Subcutaneous abdominal adipose tissue (tissue), 5 donors: ENCODE measurements around the gene FCF1.
"Not testable (repeated sequence)": the region's sequence is repeated elsewhere in the genome, so short reads cannot be mapped to it uniquely, and the experiment has no call there.

ENCODE experiments used
- H3K27ac ChIP-seq: one replicate; pipeline ENCODE4 v1.7.0; 2013; ENCODE audit warnings: low read depth, mild to moderate bottlenecking, inconsistent platforms, low read length, moderate library complexity
- H3K27me3 ChIP-seq, 5 donors: one replicate each; pipeline ENCODE4 v1.7.0; 2013; ENCODE audit warnings: low read length in 5 of 5, inconsistent platforms in 1 of 5; ENCODE audit not compliant: control insufficient read depth in 5 of 5, insufficient read depth in 4 of 5
- H3K36me3 ChIP-seq, 5 donors: one replicate each; pipeline ENCODE4 v1.7.0; 2013; ENCODE audit warnings: low read length in 5 of 5; ENCODE audit not compliant: control insufficient read depth in 5 of 5, insufficient read depth in 5 of 5
- H3K4me1 ChIP-seq, 5 donors: one replicate each; pipeline ENCODE4 v1.7.0; 2013; ENCODE audit warnings: low read length in 5 of 5, mild to moderate bottlenecking in 3 of 5, moderate library complexity in 1 of 5; ENCODE audit not compliant: control insufficient read depth in 5 of 5, insufficient read depth in 5 of 5
- H3K4me3 ChIP-seq, 5 donors: one replicate each; pipeline ENCODE4 v1.7.0; 2013; ENCODE audit warnings: low read length in 5 of 5, low read depth in 1 of 5
- H3K9ac ChIP-seq, 5 donors: one replicate each; pipeline ENCODE4 v1.7.0; 2013; ENCODE audit warnings: low read length in 5 of 5, mild to moderate bottlenecking in 4 of 5, moderate library complexity in 3 of 5
- H3K9me3 ChIP-seq, 5 donors: one replicate each; pipeline ENCODE4 v1.7.0; 2013; ENCODE audit warnings: low read length in 5 of 5; ENCODE audit not compliant: control insufficient read depth in 5 of 5
- donor health status: healthy.
- donor health status: healthy.
- donor health status: healthy.
- donor health status: healthy.
- donor health status: healthy.

FCF1 gene

DNA sequence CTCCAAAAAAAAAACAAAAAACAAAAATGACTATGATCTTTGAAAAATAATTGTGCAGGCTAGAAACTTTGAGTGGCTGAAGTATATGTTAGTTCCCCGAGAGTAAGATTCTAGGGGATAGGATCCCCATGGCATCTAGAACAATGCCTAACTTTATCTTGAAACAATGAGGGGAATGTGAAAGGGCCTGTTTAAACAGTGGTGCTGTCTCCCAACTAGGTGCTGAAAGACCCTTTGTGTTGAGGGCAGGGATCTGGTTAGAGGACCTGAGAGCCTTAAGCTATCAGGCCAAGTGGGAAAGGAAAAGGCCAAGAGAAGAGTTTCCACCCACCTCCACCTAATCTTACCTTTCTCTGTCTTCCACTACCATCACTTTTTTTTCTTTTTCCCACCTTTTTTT is 43.4 kb downstream of the FCF1 start:
- no peak overlapping the region for H3K4me3 ChIP-seq
- no peaks in the 10 kb centered on the region for H3K27me3 ChIP-seq
- H3K36me3 ChIP-seq = no peaks in the 10 kb centered on the region
- peaks cover 0 to 4% (median 2%) of the 10 kb centered on the region in 5 donors for H3K9me3 ChIP-seq
- no peak overlapping the region for H3K27ac ChIP-seq
- H3K9ac ChIP-seq = no peak overlapping the region
- no peaks in the 10 kb centered on the region for H3K4me1 ChIP-seq

DNA sequence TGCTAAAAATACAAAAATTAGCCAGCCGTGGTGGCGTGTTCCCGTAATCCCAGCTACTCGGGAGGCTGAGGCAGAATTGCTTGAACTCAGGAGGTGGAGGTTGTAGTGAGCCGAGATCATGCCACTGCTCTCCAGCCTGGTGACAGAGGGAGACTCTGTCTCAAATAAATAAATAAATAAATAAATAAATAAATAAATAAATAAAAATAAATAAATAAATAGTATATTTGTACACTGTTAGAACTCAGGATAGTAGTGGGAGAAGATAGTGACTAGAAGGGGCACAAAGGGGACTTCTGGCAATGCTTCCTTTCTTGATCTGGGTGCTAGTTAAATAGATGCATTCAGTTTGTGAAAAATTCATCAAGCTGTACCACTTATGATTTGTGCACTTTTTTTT is 45.6 kb downstream of the FCF1 start:
- H3K9me3 ChIP-seq, H3K4me1 ChIP-seq, H3K27ac ChIP-seq: not testable (repeated sequence)

DNA sequence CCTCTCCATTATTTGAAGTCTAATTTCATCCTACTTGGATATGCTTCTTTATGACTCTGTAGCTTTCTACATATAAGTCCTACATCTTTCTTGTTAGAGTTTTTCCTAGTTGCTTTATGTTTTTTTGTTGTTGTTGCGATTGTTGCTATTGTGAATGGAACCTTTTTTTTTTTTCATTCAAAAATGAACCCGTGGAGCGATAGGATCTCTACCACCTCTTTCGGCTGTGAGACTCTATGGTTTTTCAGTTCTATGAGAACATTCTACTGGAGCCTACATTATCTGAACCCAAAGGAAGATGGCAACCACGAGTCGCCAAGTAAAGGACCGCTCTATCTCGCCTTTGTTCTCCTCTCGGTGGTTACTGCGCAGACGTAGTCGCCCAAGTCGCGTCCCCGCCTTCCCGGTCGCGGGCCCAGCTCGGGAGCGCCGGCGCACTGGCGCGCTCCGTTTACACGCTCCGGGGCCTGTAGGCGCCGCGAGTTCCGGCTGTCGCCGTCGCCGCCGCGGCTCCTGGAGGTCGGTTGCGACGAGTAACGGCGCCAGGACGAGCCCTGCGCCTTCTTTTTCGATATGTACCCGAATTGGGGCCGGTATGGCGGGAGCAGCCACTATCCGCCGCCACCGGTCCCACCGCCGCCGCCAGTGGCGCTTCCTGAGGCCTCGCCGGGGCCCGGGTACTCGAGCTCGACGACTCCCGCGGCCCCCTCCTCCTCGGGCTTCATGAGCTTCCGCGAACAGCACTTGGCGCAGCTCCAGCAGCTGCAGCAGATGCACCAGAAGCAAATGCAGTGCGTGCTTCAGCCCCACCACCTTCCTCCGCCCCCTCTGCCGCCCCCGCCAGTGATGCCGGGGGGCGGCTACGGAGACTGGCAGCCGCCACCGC is 50.2 kb downstream of the FCF1 start, which contains the start of gene YLPM1:
YLPM1 (plus strand) TSS at position 400 of the 886 bp plus-strand sequence; CDS start at position 574, 174 bp downstream.
- no peaks in the 10 kb centered on the region for H3K9me3 ChIP-seq
- H3K4me1 ChIP-seq = peaks cover 6 to 49% (median 42%) of the 10 kb centered on the region in 5 donors
- peak within 1 kb of the TSS; percentile 84 for H3K27ac ChIP-seq

More for the DNA sequence above, 45.6 kb downstream of the FCF1 start:
- H3K9ac ChIP-seq, H3K36me3 ChIP-seq, H3K4me3 ChIP-seq, H3K27me3 ChIP-seq: not testable (repeated sequence)

DNA sequence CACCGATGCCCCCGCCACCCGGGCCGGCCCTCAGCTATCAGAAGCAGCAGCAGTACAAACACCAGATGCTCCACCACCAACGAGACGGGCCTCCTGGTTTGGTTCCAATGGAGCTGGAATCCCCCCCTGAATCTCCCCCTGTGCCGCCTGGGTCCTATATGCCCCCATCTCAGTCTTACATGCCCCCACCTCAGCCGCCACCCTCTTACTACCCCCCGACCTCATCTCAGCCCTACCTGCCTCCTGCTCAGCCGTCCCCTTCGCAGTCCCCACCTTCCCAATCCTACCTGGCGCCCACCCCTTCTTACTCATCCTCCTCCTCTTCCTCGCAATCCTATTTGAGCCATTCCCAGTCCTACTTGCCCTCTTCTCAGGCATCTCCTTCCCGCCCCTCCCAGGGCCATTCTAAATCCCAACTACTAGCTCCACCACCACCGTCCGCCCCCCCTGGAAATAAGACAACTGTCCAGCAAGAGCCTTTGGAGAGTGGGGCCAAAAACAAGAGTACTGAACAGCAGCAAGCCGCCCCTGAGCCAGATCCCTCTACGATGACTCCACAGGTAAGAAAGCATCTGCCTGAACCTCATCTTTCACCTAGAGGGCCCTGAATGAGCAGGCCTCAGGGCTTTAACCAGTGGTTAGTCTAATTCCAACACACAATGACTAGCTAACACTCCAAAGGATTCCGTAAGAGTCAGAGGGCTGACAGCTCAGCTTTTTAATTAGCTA is 51.0 kb downstream of the FCF1 start:
- H3K27me3 ChIP-seq = no peaks in the 10 kb centered on the region
- peaks cover 6 to 52% (median 47%) of the 10 kb centered on the region in 5 donors for H3K4me1 ChIP-seq
- H3K9me3 ChIP-seq = no peaks in the 10 kb centered on the region
- H3K36me3 ChIP-seq = no peaks in the 10 kb centered on the region
- peak overlapping the region; percentile 84 for H3K27ac ChIP-seq
- H3K9ac ChIP-seq = peak overlapping the region; percentile 84 to 98 (median 95)
- H3K4me3 ChIP-seq = peak overlapping the region; percentile 81 to 92 (median 86)

More for the DNA sequence above, 50.2 kb downstream of the FCF1 start, which contains the start of gene YLPM1:
- no peaks in the 10 kb centered on the region for H3K36me3 ChIP-seq
- H3K27me3 ChIP-seq = no peaks in the 10 kb centered on the region
- H3K9ac ChIP-seq = peak within 1 kb of the TSS; percentile 84 to 98 (median 95)
- peak within 1 kb of the TSS; percentile 81 to 92 (median 86) for H3K4me3 ChIP-seq

DNA sequence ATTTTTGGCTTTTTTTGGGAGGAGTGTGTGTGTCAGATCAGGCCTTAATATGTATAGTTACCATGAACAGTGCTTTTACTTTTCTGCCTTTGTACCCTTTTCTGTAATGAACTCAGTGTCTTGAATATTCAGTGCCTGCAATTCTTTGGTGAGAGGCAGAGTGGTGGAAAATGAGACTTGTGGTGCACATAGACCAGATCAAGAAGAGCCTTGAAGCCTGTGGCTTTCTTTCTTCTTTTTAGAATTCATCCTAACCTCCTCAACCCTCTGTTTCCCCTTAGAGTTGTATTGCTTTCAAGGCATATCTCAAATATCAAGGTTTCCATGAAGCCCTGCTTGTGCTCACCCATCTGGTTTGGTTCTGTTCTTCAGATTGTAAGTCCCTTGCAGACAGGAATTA is 52.8 kb downstream of the FCF1 start:
- Histone ChIP-seq H3K27ac (no peak overlapping the region), H3K36me3 (no peaks in the 10 kb centered on the region), H3K4me3 (peak overlapping the region; percentile 8 to 92 (median 81)), H3K9me3 (no peaks in the 10 kb centered on the region), H3K27me3 (no peaks in the 10 kb centered on the region), H3K4me1 (peaks cover 6 to 52% (median 47%) of the 10 kb centered on the region in 5 donors), H3K9ac (peak overlapping the region; percentile 48 to 98 (median 95))

DNA sequence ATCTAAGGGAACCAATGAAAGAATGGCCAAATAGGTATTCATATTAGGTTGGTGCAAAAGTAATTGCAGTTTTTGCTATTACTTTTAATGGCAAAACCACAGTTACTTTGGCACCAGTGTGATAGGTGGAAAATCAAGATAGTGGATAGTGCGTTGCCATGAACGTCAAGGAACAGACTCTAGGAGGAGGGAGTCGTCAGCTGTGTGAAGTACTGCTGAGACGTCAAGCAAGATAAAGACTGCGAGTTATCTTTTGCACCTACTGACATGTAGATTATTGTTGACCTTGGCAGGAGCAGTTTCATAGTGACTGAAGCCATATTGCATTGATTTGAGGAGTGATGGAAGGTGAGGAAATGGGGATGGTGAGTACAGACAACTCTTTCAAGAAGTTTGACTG is 58.5 kb downstream of the FCF1 start:
- peaks cover 0 to 7% (median 1%) of the 10 kb centered on the region in 5 donors for H3K36me3 ChIP-seq
- peaks cover 0 to 18% (median 15%) of the 10 kb centered on the region in 5 donors for H3K4me1 ChIP-seq
- no peak overlapping the region for H3K9ac ChIP-seq
- H3K27me3 ChIP-seq = no peaks in the 10 kb centered on the region
- no peak overlapping the region for H3K27ac ChIP-seq
- no peaks in the 10 kb centered on the region for H3K9me3 ChIP-seq
- H3K4me3 ChIP-seq = no peak overlapping the region

DNA sequence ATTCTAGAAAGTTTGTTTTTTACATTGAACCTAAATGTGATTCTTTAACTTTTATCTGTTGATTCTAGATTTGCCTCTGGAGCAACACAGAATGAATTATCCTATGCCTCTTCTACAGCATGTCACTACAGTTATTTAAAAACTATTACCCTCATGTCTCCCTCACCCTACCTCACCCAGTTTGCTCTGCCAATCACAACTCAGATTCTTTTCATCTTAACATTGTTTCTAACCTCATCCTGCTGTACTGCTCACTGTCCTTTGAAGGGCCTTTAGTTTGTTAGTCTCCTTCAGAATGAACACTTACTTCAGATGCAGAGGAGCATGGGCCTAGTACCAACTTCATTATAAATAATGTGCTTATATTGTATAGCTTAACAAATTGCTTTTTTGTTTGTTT is 71.7 kb downstream of the FCF1 start:
- Histone ChIP-seq H3K36me3 (peaks cover 40 to 77% (median 51%) of the 10 kb centered on the region in 5 donors), H3K27ac (no peak overlapping the region), H3K9ac (no peak overlapping the region), H3K4me1 (no peaks in the 10 kb centered on the region), H3K9me3 (no peaks in the 10 kb centered on the region), H3K27me3 (no peaks in the 10 kb centered on the region), H3K4me3 (no peak overlapping the region)

DNA sequence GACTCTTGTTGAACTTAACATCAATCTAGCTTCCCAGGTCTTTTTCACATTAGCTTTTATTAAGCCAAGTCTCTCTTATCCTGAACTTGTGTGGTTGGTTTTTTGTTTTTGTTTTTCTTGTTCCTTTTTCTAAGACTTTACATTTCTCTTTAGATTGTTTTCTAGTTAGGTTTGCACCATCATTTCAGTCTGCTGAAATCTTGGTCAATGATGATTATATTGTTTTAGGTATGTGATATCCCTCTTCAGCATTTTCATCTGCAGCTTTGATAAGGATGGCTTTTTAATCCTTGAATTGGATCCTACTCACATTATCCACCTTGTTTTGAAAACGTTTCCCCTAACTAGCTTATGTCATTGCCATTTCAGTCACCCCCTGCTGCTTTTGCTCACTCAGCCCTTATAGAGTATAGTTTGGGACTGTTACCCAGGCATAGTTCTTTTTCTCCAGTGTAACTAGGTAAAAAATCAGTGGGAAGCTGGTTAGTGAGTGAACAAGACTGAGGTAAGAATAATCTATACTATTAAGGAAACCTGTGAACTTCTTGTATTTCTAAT is 72.2 kb downstream of the FCF1 start:
- H3K9ac ChIP-seq = no peak overlapping the region
- no peak overlapping the region for H3K27ac ChIP-seq
- H3K36me3 ChIP-seq = peaks cover 40 to 72% (median 49%) of the 10 kb centered on the region in 5 donors
- H3K27me3 ChIP-seq = no peaks in the 10 kb centered on the region
- H3K4me3 ChIP-seq = no peak overlapping the region
- no peaks in the 10 kb centered on the region for H3K4me1 ChIP-seq
- H3K9me3 ChIP-seq = no peaks in the 10 kb centered on the region

DNA sequence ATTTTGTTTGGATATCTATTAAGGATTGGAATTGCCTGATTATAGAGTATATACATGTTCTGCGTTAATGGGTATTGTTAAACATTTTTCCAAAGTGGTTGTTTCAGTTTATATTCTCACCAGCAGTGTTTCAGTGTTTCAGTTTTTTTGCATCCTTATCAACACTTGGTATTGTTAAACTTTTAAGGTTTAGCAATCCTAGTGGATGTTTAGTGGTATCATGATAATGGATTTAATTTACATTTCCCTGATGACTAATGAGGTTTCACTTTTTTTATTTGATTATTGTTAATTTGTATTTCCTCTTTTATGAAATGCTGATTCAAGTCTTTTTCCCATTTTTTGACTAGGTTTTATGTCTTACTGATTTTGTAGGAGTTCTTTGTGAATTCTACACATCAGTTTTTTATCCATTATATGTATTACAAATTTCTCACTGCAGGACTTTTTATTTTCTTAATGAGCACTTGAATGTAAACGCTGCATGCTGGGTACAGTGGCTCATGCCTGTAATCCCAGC is 73.9 kb downstream of the FCF1 start:
- no peak overlapping the region for H3K27ac ChIP-seq
- peaks cover 24 to 55% (median 31%) of the 10 kb centered on the region in 5 donors for H3K36me3 ChIP-seq

More for the DNA sequence above, 73.9 kb downstream of the FCF1 start:
- Histone ChIP-seq H3K4me3 (no peak overlapping the region), H3K9ac (no peak overlapping the region), H3K9me3 (peaks cover 0 to 5% (median 0%) of the 10 kb centered on the region in 5 donors), H3K27me3 (no peaks in the 10 kb centered on the region), H3K4me1 (no peaks in the 10 kb centered on the region)
